PC-9 (cell line): ENCODE results near the gene ESRRG. TPM values are rescaled to one million over a fixed set of nuclear protein-coding genes. Genes with fewer than 3 reads are reported as not detected.

Experiments used
- BruUV-seq: library from RNA; stranded (reverse); fragments of 400-500 nt; replicated peaks from 2 replicates; lab custom pipeline; 2021; lab: Mats Ljungman, UMichigan
- CTCF ChIA-PET: fragments of 300-600 bp; sonication (Branson Sonifier 250); formaldehyde crosslinking; loops from one replicate; lab custom pipeline; 2022; ENCODE audit warnings: antibody characterized with exemption; lab: Charles Lee
- POLR2A ChIA-PET: fragments of 300-600 bp; sonication (Branson Sonifier 250); formaldehyde crosslinking; loops from one replicate; lab custom pipeline; 2022; ENCODE audit warnings: antibody characterized with exemption; ENCODE audit not compliant: unreplicated experiment; lab: Charles Lee
- DNase-seq, 2 experiments: peaks; one replicate each; pipeline versions ENCODE4 v3.0.0 to v3.0.0-alpha.2; 2015 to 2022; ENCODE audit warnings: mixed read lengths in 1 of 2
- H2AFZ ChIP-seq: fragments of 200-600 bp; sonication (generic); 2 replicates; pipeline ENCODE4 v1.8.1; 2017; ENCODE audit warnings: antibody characterized with exemption
- H3F3A ChIP-seq: fragments of 200-600 bp; sonication (generic); 2 replicates; pipeline ENCODE4 v1.8.1; 2017; ENCODE audit warnings: antibody characterized with exemption, mild to moderate bottlenecking, low read depth; ENCODE audit not compliant: insufficient read depth
- H3K27ac ChIP-seq: fragments of 200-600 bp; sonication (generic); 2 replicates; pipeline ENCODE4 v1.6.1; 2016; ENCODE audit warnings: mixed run types
- H3K27me3 ChIP-seq: fragments of 200-600 bp; sonication (generic); 2 replicates; pipeline ENCODE4 v1.6.1; 2016; ENCODE audit warnings: low read depth, mixed run types; ENCODE audit not compliant: insufficient read depth
- H3K36me3 ChIP-seq: fragments of 200-600 bp; sonication (generic); 2 replicates; pipeline ENCODE4 v1.6.1; 2016; ENCODE audit warnings: low read depth, mixed run types
- H3K4me1 ChIP-seq: fragments of 200-600 bp; sonication (generic); replicated peaks from 2 replicates; pipeline ENCODE4 v1.6.1; 2016; ENCODE audit warnings: mixed run types; ENCODE audit not compliant: insufficient read depth
- H3K4me2 ChIP-seq: fragments of 200-600 bp; sonication (generic); 2 replicates; pipeline ENCODE4 v1.6.1; 2017; ENCODE audit warnings: mixed run types
- H3K4me3 ChIP-seq: fragments of 200-600 bp; sonication (generic); 2 replicates; pipeline ENCODE4 v1.6.1; 2016; ENCODE audit warnings: mixed run types
- H3K79me2 ChIP-seq: fragments of 200-600 bp; sonication (generic); 2 replicates; pipeline ENCODE4 v1.6.1; 2017; ENCODE audit warnings: low read depth, mixed run types
- H3K9me2 ChIP-seq: fragments of 200-600 bp; sonication (generic); 2 replicates; pipeline ENCODE4 v1.8.1; 2017; ENCODE audit warnings: mild to moderate bottlenecking; ENCODE audit not compliant: insufficient read depth
- H3K9me3 ChIP-seq: fragments of 200-600 bp; sonication (generic); 2 replicates; pipeline ENCODE4 v1.8.1; 2016; ENCODE audit warnings: low read depth; ENCODE audit not compliant: insufficient read depth
- H4K20me1 ChIP-seq: fragments of 200-600 bp; sonication (generic); 2 replicates; pipeline ENCODE4 v1.8.1; 2017; ENCODE audit not compliant: insufficient read depth
- CTCF ChIP-seq: fragments of 200-600 bp; sonication (generic); conservative IDR thresholded peaks from 2 replicates; pipeline ENCODE4 v1.6.1; 2017; ENCODE audit warnings: mixed run types, antibody characterized with exemption, mild to moderate bottlenecking, moderate library complexity
- EZH2 ChIP-seq: fragments of 200-600 bp; sonication (generic); IDR thresholded peaks from 2 replicates; pipeline ENCODE4 v1.8.0; 2017; ENCODE audit warnings: antibody characterized with exemption, low read depth
- intact Hi-C: fragments of 100-400 bp; cut with micrococcal nuclease; formaldehyde crosslinking; loops from one replicate; pipeline ENCODE4 v1.10.0; 2022; ENCODE audit not compliant: unreplicated experiment
- total RNA-seq: library from RNA; stranded (reverse); gene quantifications from 2 replicates; pipeline ENCODE4 v1.2.3, GENCODE V29; 2021

The ESRRG gene
- total RNA-seq, 1 experiment from 2014 or later: not detected

DNA sequence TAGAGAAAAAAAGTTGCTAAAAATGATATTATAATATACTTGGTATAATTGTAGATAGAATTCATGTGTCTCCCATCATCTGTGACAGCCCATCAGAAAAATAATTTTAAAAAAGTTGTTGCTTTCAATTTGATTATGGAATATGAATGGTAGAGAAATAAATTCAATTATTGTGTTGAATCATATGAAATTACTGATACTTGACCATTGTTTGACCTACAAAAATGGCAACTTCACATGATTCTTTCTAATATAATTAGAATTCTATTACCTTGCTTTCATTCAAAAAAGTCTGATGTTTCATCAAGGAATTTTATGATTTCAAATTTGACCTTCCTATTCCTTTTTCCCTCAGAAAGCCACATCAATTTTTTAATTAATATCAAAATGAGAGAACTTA is 11.5 kb downstream of the ESRRG start:
- Histone ChIP-seq H3K27me3 (no peaks in the 10 kb centered on the region), H3K4me2 (no peak overlapping the region), H4K20me1 (no peaks in the 10 kb centered on the region), H2AFZ (no peak overlapping the region), H3K36me3 (no peaks in the 10 kb centered on the region), H3K4me1 (no peaks in the 10 kb centered on the region), H3K27ac (no peak overlapping the region), H3K79me2 (no peaks in the 10 kb centered on the region), H3F3A (no peaks in the 10 kb centered on the region), H3K4me3 (no peak overlapping the region), H3K9me3 (no peaks in the 10 kb centered on the region), H3K9me2 (no peaks in the 10 kb centered on the region)
- POLR2A ChIA-PET: interaction anchor here (0.6 kb wide), 1 partner anchor 246 kb away, joined by 3 read pairs; no protein-coding TSS in a partner anchor
- no TSS peak for BruUV-seq
- CTCF ChIA-PET: no interaction called here
- TF ChIP-seq EZH2: no peak
- TF ChIP-seq CTCF: no peak
- intact Hi-C loops: no loop called here
- DNase-seq: no peak

DNA sequence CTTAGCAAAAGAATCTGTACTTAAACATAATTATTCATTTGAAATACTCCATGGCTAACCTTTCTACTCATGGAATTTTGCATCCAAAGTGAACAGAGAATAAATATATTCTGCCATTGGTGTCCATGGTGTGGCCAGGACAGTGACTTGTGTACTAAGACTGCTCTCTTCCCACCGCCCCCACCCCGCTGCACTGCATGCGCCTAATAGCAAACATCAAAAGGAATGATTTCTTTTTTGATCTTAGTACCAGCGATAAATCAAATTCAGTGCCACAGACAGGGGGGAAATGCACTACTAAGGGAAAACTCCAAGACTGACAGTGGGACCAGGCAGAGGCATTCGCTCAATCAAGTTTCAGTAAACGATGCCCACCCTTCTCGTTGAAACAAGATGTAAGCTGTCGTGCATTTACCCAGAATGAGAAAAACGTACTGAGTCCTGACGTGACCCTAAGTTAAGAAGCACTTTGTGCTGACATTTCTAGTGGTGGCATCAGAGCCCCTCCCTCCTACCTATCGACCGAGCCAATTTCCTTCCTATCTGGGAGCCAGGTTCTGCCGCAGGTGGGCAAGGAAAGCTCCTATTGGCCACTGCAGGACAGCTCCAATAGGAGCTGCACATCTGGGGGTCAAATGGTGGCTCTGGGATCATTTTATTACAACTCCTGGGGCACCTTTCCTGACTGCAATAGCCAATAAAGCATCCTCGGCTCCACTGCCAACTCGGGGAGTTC is 12.5 kb downstream of the ESRRG start:
- Histone ChIP-seq H3K4me1 (no peaks in the 10 kb centered on the region), H3K36me3 (no peaks in the 10 kb centered on the region), H3K27me3 (no peaks in the 10 kb centered on the region), H3K27ac (no peak overlapping the region), H3K4me2 (no peak overlapping the region), H3K9me3 (no peaks in the 10 kb centered on the region), H3K4me3 (no peak overlapping the region), H4K20me1 (no peaks in the 10 kb centered on the region), H3F3A (no peaks in the 10 kb centered on the region), H3K9me2 (no peaks in the 10 kb centered on the region), H2AFZ (no peak overlapping the region), H3K79me2 (no peaks in the 10 kb centered on the region)
- intact Hi-C loops: no loop called here
- CTCF ChIA-PET: interaction anchor here (0.6 kb wide), 1 partner anchor 793 kb away, joined by 4 read pairs; no protein-coding TSS in a partner anchor
- no TSS peak for BruUV-seq
- POLR2A ChIA-PET: interaction anchor here (0.6 kb wide), 1 partner anchor 245 kb away, joined by 3 read pairs; no protein-coding TSS in a partner anchor
- TF ChIP-seq EZH2: no peak
- TF ChIP-seq CTCF: no peak
- no peak for DNase-seq

DNA sequence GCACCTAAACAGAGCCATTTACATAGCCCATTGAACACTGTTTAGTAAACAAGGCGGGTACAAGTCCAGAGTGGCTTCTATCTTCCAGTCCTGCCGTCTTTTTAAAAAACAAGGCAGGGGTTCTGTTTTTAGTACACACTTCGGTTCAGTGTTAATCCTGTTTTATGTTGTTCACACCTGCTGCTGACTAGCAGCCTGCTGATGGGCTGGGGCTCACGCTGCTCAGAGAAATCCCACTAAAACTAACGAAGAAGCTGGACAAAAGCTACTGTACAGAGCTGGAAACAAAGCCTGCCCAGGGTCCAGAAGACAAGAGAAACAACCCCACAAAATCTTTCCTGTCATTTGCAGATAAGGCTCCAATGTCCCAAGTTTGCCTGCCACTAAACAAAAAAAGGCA is 13.2 kb downstream of the ESRRG start:
- no peaks in the 10 kb centered on the region for H3K4me1 ChIP-seq
- H4K20me1 ChIP-seq: no peaks in the 10 kb centered on the region
- POLR2A ChIA-PET: no interaction called here
- BruUV-seq: no TSS peak
- intact Hi-C loops: no loop called here
- H3K4me2 ChIP-seq: no peak overlapping the region
- CTCF ChIA-PET: interaction anchor here (0.6 kb wide), 1 partner anchor 792 kb away, joined by 4 read pairs; no protein-coding TSS in a partner anchor
- no peak for DNase-seq
- no peaks in the 10 kb centered on the region for H3K27me3 ChIP-seq
- no peak overlapping the region for H3K27ac ChIP-seq
- no peaks in the 10 kb centered on the region for H3F3A ChIP-seq
- no peaks in the 10 kb centered on the region for H3K9me3 ChIP-seq
- no peak for TF ChIP-seq CTCF
- TF ChIP-seq EZH2: no peak
- no peaks in the 10 kb centered on the region for H3K9me2 ChIP-seq
- no peaks in the 10 kb centered on the region for H3K79me2 ChIP-seq
- H3K36me3 ChIP-seq: no peaks in the 10 kb centered on the region
- H2AFZ ChIP-seq: no peak overlapping the region
- H3K4me3 ChIP-seq: no peak overlapping the region
